H9 (cell line): ENCODE results near the gene POU2AF1. TPM values are rescaled to one million over a fixed set of nuclear protein-coding genes. Genes with fewer than 3 reads are reported as not detected.

Experiments used
- DNase-seq: peaks from one replicate; pipeline ENCODE4 v3.0.0-alpha.2; 2017
- H2AFZ ChIP-seq: one replicate; pipeline ENCODE4 v1.6.1; 2013; ENCODE audit warnings: mild to moderate bottlenecking, low read length, control low read depth, moderate library complexity
- H2AK5ac ChIP-seq: 2 replicates; pipeline ENCODE4 v1.6.1; 2013; ENCODE audit warnings: low read length, control low read depth, mixed read lengths; ENCODE audit not compliant: insufficient read length
- H2BK120ac ChIP-seq: one replicate; pipeline ENCODE4 v1.6.1; 2013; ENCODE audit warnings: low read depth, mild to moderate bottlenecking, low read length, control low read depth, inconsistent platforms; ENCODE audit not compliant: poor library complexity, severe bottlenecking
- H2BK12ac ChIP-seq: 2 replicates; pipeline ENCODE4 v1.6.1; 2013; ENCODE audit warnings: low read length, control low read depth, mixed read lengths, low read depth; ENCODE audit not compliant: insufficient read length
- H2BK15ac ChIP-seq: 2 replicates; pipeline ENCODE4 v1.6.1; 2013; ENCODE audit warnings: low read depth, low read length, control low read depth
- H2BK20ac ChIP-seq: one replicate; pipeline ENCODE4 v1.6.1; 2013; ENCODE audit warnings: low read depth, mild to moderate bottlenecking, low read length, control low read depth, inconsistent platforms; ENCODE audit not compliant: poor library complexity, severe bottlenecking
- H2BK5ac ChIP-seq: 2 replicates; pipeline ENCODE4 v1.6.1; 2013; ENCODE audit warnings: low read length, control low read depth, mixed read lengths; ENCODE audit not compliant: insufficient read length
- H3K14ac ChIP-seq: 2 replicates; pipeline ENCODE4 v1.6.1; 2013; ENCODE audit warnings: low read length, control low read depth; ENCODE audit not compliant: insufficient read depth
- H3K18ac ChIP-seq: 2 replicates; pipeline ENCODE4 v1.6.1; 2013; ENCODE audit warnings: low read depth, mild to moderate bottlenecking, mixed read lengths, low read length, control low read depth; ENCODE audit not compliant: insufficient read length
- H3K23ac ChIP-seq: 2 replicates; pipeline ENCODE4 v1.6.1; 2013; ENCODE audit warnings: low read length, control low read depth, mixed read lengths, low read depth; ENCODE audit not compliant: insufficient read length
- H3K23me2 ChIP-seq: 2 replicates; pipeline ENCODE4 v1.6.1; 2013; ENCODE audit warnings: low read depth, mild to moderate bottlenecking, mixed read lengths, low read length, control low read depth; ENCODE audit not compliant: insufficient read length, poor library complexity, severe bottlenecking
- H3K27ac ChIP-seq: 2 replicates; pipeline ENCODE4 v1.5.1; 2013; ENCODE audit warnings: low read length, control low read depth, mixed read lengths, low read depth; ENCODE audit not compliant: insufficient read length
- H3K27me3 ChIP-seq: 2 replicates; pipeline ENCODE4 v1.6.1; 2013; ENCODE audit warnings: low read length, control low read depth, inconsistent platforms; ENCODE audit not compliant: insufficient read depth
- H3K4ac ChIP-seq: 2 replicates; pipeline ENCODE4 v1.6.1; 2013; ENCODE audit warnings: low read depth, mild to moderate bottlenecking, control low read depth, inconsistent platforms, low read length, moderate library complexity
- H3K4me1 ChIP-seq: 2 replicates; pipeline ENCODE4 v1.6.1; 2013; ENCODE audit warnings: low read length, control low read depth, inconsistent platforms; ENCODE audit not compliant: insufficient read depth
- H3K4me2 ChIP-seq: 2 replicates; pipeline ENCODE4 v1.6.1; 2013; ENCODE audit warnings: low read length, control low read depth, mixed read lengths; ENCODE audit not compliant: insufficient read length, insufficient read depth
- H3K56ac ChIP-seq: 2 replicates; pipeline ENCODE4 v1.6.1; 2013; ENCODE audit warnings: low read depth, mild to moderate bottlenecking, mixed read lengths, low read length, control low read depth; ENCODE audit not compliant: insufficient read length
- H3K79me1 ChIP-seq: 2 replicates; pipeline ENCODE4 v1.6.1; 2013; ENCODE audit warnings: low read depth, mild to moderate bottlenecking, moderate library complexity, low read length, control low read depth, inconsistent platforms; ENCODE audit not compliant: insufficient read depth, poor library complexity, severe bottlenecking
- H3K79me2 ChIP-seq: 2 replicates; pipeline ENCODE4 v1.6.1; 2013; ENCODE audit warnings: low read length, control low read depth, inconsistent platforms; ENCODE audit not compliant: insufficient read depth
- H3K9ac ChIP-seq: 2 replicates; pipeline ENCODE4 v1.6.1; 2013; ENCODE audit warnings: low read length, control low read depth, mixed read lengths; ENCODE audit not compliant: insufficient read length; ENCODE audit errors: extremely low read depth
- H3K9me3 ChIP-seq: one replicate; pipeline ENCODE4 v1.6.1; 2013; ENCODE audit warnings: low read depth, low read length, inconsistent platforms; ENCODE audit not compliant: control insufficient read depth
- H3T11ph ChIP-seq: one replicate; pipeline ENCODE4 v1.6.1; 2013; ENCODE audit warnings: mild to moderate bottlenecking, low read length, control low read depth, inconsistent platforms
- H4K20me1 ChIP-seq: one replicate; pipeline ENCODE4 v1.6.1; 2013; ENCODE audit not compliant: control insufficient read depth, insufficient read length, insufficient read depth
- H4K5ac ChIP-seq: 2 replicates; pipeline ENCODE4 v1.6.1; 2013; ENCODE audit warnings: low read depth, mild to moderate bottlenecking, mixed read lengths, low read length, control low read depth; ENCODE audit not compliant: insufficient read length
- H4K8ac ChIP-seq: replicated peaks from 2 replicates; pipeline ENCODE4 v1.6.1; 2013; ENCODE audit warnings: low read length, control low read depth, mixed read lengths, low read depth; ENCODE audit not compliant: insufficient read length
- H4K91ac ChIP-seq: 2 replicates; pipeline ENCODE4 v1.6.1; 2013; ENCODE audit warnings: low read depth, mild to moderate bottlenecking, moderate library complexity, mixed read lengths, low read length, control low read depth; ENCODE audit not compliant: insufficient read length
- H3K27ac Mint-ChIP-seq, 3 experiments: 2 replicates in 2 of 3; 3 replicates in 1 of 3; pipeline ENCODE4 v1.8.0; 2020 to 2021; ENCODE audit warnings: mixed read lengths in 3 of 3, mild to moderate bottlenecking in 1 of 3, moderate library complexity in 1 of 3
- H3K27me3 Mint-ChIP-seq: 2 replicates; pipeline ENCODE4 v1.8.0; 2021; ENCODE audit warnings: low read depth, mild to moderate bottlenecking, moderate library complexity, mixed read lengths
- H3K36me3 Mint-ChIP-seq, 3 experiments: 2 replicates in 2 of 3; 3 replicates in 1 of 3; pipeline ENCODE4 v1.8.0; 2020 to 2021; ENCODE audit warnings: low read depth in 3 of 3, mixed read lengths in 3 of 3; ENCODE audit not compliant: insufficient read depth in 1 of 3
- H3K4me1 Mint-ChIP-seq, 2 experiments: 2 replicates each; pipeline ENCODE4 v1.8.0; 2020; ENCODE audit warnings: mixed read lengths in 2 of 2
- H3K4me3 Mint-ChIP-seq, 2 experiments: 2 replicates in 1 of 2; 3 replicates in 1 of 2; pipeline ENCODE4 v1.8.0; 2020 to 2021; ENCODE audit warnings: mild to moderate bottlenecking in 2 of 2, mixed read lengths in 2 of 2, moderate library complexity in 1 of 2
- H3K9me3 Mint-ChIP-seq, 2 experiments: 2 replicates in 1 of 2; 3 replicates in 1 of 2; pipeline ENCODE4 v1.8.0; 2020; ENCODE audit warnings: mild to moderate bottlenecking in 2 of 2, mixed read lengths in 2 of 2, moderate library complexity in 1 of 2
- WGBS: extraction: QIAGEN DNeasy Blood & Tissue Kit; methylation state at CpG from one replicate; pipeline ENCODE4 v1.1.7; 2013; ENCODE audit warnings: missing lambda C conversion rate, low lambda C conversion rate, mixed read lengths; ENCODE audit not compliant: insufficient read length; ENCODE audit errors: extremely low coverage; 5-methylcytosine and 5-hydroxymethylcytosine counted together
- total RNA-seq: library from RNA; stranded (reverse); gene quantifications from 2 replicates; pipeline ENCODE4 v1.2.1, GENCODE V29; 2021
- TF ChIP-seq, protein P1 (sequence below): fragments of 200-600 bp; sonication (generic); conservative IDR thresholded peaks from 3 replicates; pipeline ENCODE4 v1.8.0; 2021; ENCODE audit warnings: antibody characterized with exemption, mild to moderate bottlenecking

Gene POU2AF1
- total RNA-seq, 1 experiment from 2014 or later, result not detected

- H3K56ac ChIP-seq, result no peak overlapping the region
- H2BK15ac ChIP-seq, result no peak overlapping the region
- peaks cover 3 to 4% of the 10 kb centered on the region in 2 experiments; a peak in 3 of 4 replicates for H3K4me1 Mint-ChIP-seq
- no peaks in the 10 kb centered on the region for H3K9me3 Mint-ChIP-seq
- no peak overlapping the region for H2BK5ac ChIP-seq
- H3K27me3 Mint-ChIP-seq, result no peaks in the 10 kb centered on the region; the same call in 1 of the 2 replicates
- no peak overlapping the region for H3K14ac ChIP-seq
- no CpG with 5 or more reads among the region's 5 CpGs for whole genome bisulfite sequencing
- no peak overlapping the region for H3K9ac ChIP-seq
- no peaks in the 10 kb centered on the region for H3K36me3 Mint-ChIP-seq
- H3K27me3 ChIP-seq, result no peaks in the 10 kb centered on the region
- H2BK12ac ChIP-seq, result no peak overlapping the region
- H3K4me1 ChIP-seq, result no peaks in the 10 kb centered on the region
- H3T11ph ChIP-seq, result no peak overlapping the region
- H3K79me1 ChIP-seq, result no peaks in the 10 kb centered on the region
- H3K4me3 Mint-ChIP-seq, result no peak overlapping the region
- no peak overlapping the region for H4K91ac ChIP-seq
- no peaks in the 10 kb centered on the region for H3K23me2 ChIP-seq
- H2AK5ac ChIP-seq, result no peak overlapping the region
- H3K4me2 ChIP-seq, result no peak overlapping the region
- no peak overlapping the region for H2BK20ac ChIP-seq
- TF ChIP-seq, protein P1, sequence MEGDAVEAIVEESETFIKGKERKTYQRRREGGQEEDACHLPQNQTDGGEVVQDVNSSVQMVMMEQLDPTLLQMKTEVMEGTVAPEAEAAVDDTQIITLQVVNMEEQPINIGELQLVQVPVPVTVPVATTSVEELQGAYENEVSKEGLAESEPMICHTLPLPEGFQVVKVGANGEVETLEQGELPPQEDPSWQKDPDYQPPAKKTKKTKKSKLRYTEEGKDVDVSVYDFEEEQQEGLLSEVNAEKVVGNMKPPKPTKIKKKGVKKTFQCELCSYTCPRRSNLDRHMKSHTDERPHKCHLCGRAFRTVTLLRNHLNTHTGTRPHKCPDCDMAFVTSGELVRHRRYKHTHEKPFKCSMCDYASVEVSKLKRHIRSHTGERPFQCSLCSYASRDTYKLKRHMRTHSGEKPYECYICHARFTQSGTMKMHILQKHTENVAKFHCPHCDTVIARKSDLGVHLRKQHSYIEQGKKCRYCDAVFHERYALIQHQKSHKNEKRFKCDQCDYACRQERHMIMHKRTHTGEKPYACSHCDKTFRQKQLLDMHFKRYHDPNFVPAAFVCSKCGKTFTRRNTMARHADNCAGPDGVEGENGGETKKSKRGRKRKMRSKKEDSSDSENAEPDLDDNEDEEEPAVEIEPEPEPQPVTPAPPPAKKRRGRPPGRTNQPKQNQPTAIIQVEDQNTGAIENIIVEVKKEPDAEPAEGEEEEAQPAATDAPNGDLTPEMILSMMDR, result no peak
- H3K27ac ChIP-seq, result no peak overlapping the region
- H3K18ac ChIP-seq, result no peak overlapping the region
- H2BK120ac ChIP-seq, result no peak overlapping the region
- no peak for DNase-seq
- H4K20me1 ChIP-seq, result peaks cover 2% of the 10 kb centered on the region
- H3K27ac Mint-ChIP-seq, result no peak overlapping the region
- no peak overlapping the region for H4K8ac ChIP-seq
- no peak overlapping the region for H2AFZ ChIP-seq
- H3K23ac ChIP-seq, result no peak overlapping the region
- no peaks in the 10 kb centered on the region for H3K79me2 ChIP-seq
- no peak overlapping the region for H4K5ac ChIP-seq
- no peaks in the 10 kb centered on the region for H3K9me3 ChIP-seq
- H3K4ac ChIP-seq, result no peak overlapping the region
These were observed 53.8 kb downstream of the POU2AF1 start for GRCh38 chr11:111325259-111325658.
